Esophagus muscularis mucosa (tissue), 4 donors: ENCODE data around the gene EIF4G3. TPM values are rescaled to one million over a fixed set of nuclear protein-coding genes. Genes with fewer than 3 reads are reported as not detected.

Source experiments
- DNase-seq: peaks from one replicate; pipeline ENCODE4 v3.0.0-alpha.2; 2017; ENCODE audit errors: extremely low spot score
- H3K27ac ChIP-seq, 4 donors: fragments of 200-600 bp; sonication (generic); replicated peaks in 1 of 4; 1 replicate in 3 of 4; 2 replicates in 1 of 4; pipeline ENCODE4 v1.5.1; 2016 to 2019; ENCODE audit warnings: mild to moderate bottlenecking in 1 of 4
- H3K27me3 ChIP-seq, 4 donors: fragments of 200-600 bp; sonication (generic); one replicate each; pipeline versions ENCODE4 v1.5.1 to v1.6.0; 2016 to 2019
- H3K36me3 ChIP-seq, 4 donors: fragments of 200-600 bp; sonication (generic); one replicate each; pipeline ENCODE4 v1.5.1; 2016 to 2019
- H3K4me1 ChIP-seq, 4 donors: fragments of 200-600 bp; sonication (generic); one replicate each; pipeline ENCODE4 v1.5.1; 2016 to 2019
- H3K4me3 ChIP-seq, 4 donors: fragments of 200-600 bp; sonication (generic); 1 replicate in 2 of 4; 2 replicates in 2 of 4; pipeline ENCODE4 v1.5.1; 2016 to 2019; ENCODE audit warnings: mild to moderate bottlenecking in 4 of 4, moderate library complexity in 1 of 4
- H3K9me3 ChIP-seq, 4 donors: fragments of 200-600 bp; sonication (generic); 1 replicate in 3 of 4; 2 replicates in 1 of 4; pipeline ENCODE4 v1.5.1; 2016 to 2019
- EP300 ChIP-seq: sonication (generic); formaldehyde crosslinking; IDR thresholded peaks from one replicate; pipeline ENCODE4 v1.6.1; 2017; ENCODE audit warnings: antibody characterized with exemption
- POLR2A ChIP-seq: fragments of 450-650 bp; IDR thresholded peaks from one replicate; pipeline ENCODE4 v1.6.1; 2017; ENCODE audit warnings: antibody characterized with exemption, moderate library complexity, mild to moderate bottlenecking, low read depth
- POLR2AphosphoS5 ChIP-seq, 2 donors: sonication (generic); formaldehyde crosslinking; IDR thresholded peaks; one replicate each; pipeline ENCODE4 v1.6.1; 2017; ENCODE audit warnings: antibody characterized with exemption in 2 of 2
- WGBS: methylation state at CpG from one replicate; pipeline ENCODE4 v1.1.5; 2018; 5-methylcytosine and 5-hydroxymethylcytosine counted together
- intact Hi-C: fragments of 100-400 bp; cut with DNase I; formaldehyde crosslinking; loops from one replicate; pipeline ENCODE4 v1.15.1; 2023
- total RNA-seq, 4 donors: library from RNA; depleted of rRNA; stranded (reverse); fragments of >200 nt; gene quantifications; one replicate each; pipeline versions ENCODE4 v1.1.0 to v1.2.1, GENCODE V29; 2016
- TF ChIP-seq, protein P1 (sequence below), 3 experiments: fragments of 200-600 bp in 2 of 3; fragments of 450-650 bp in 1 of 3; sonication (generic) in 2 of 3; IDR thresholded peaks; one replicate each; pipeline ENCODE4 v1.5.1; 2017 to 2019; ENCODE audit warnings: antibody characterized with exemption in 3 of 3, mild to moderate bottlenecking in 2 of 3, moderate library complexity in 1 of 3

EIF4G3 gene
- total RNA-seq, 4 donors from 2014 or later, result 43.7 to 64.0 (median 62.2) TPM

- 57% methylated on average over 6 of the region's 6 CpGs for WGBS
Measured at GRCh38 chr1:21161842-21162241, 14.9 kb downstream of the EIF4G3 start.

GRCh38 chr1:21160263-21160796, 16.4 kb downstream of the EIF4G3 start:
- intact Hi-C loops, result no loop called here

More at GRCh38 chr1:21161842-21162241, 14.9 kb downstream of the EIF4G3 start:
- Histone ChIP-seq H3K27ac (no peak overlapping the region), H3K4me3 (no peak overlapping the region), H3K4me1 (peaks cover 0 to 35% (median 30%) of the 10 kb centered on the region in 4 donors), H3K9me3 (no peaks in the 10 kb centered on the region), H3K27me3 (no peaks in the 10 kb centered on the region), H3K36me3 (peaks cover 0 to 13% (median 0%) of the 10 kb centered on the region in 4 donors)
- no peak for TF ChIP-seq POLR2AphosphoS5 (IDR thresholded peaks at IDR 0.05)
- TF ChIP-seq EP300, result no peak
- TF ChIP-seq, protein P1, sequence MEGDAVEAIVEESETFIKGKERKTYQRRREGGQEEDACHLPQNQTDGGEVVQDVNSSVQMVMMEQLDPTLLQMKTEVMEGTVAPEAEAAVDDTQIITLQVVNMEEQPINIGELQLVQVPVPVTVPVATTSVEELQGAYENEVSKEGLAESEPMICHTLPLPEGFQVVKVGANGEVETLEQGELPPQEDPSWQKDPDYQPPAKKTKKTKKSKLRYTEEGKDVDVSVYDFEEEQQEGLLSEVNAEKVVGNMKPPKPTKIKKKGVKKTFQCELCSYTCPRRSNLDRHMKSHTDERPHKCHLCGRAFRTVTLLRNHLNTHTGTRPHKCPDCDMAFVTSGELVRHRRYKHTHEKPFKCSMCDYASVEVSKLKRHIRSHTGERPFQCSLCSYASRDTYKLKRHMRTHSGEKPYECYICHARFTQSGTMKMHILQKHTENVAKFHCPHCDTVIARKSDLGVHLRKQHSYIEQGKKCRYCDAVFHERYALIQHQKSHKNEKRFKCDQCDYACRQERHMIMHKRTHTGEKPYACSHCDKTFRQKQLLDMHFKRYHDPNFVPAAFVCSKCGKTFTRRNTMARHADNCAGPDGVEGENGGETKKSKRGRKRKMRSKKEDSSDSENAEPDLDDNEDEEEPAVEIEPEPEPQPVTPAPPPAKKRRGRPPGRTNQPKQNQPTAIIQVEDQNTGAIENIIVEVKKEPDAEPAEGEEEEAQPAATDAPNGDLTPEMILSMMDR (IDR thresholded peaks at IDR 0.05), result no peak
- no peak for TF ChIP-seq POLR2A
- intact Hi-C loops, result no loop called here
- no peak for DNase-seq

DNA sequence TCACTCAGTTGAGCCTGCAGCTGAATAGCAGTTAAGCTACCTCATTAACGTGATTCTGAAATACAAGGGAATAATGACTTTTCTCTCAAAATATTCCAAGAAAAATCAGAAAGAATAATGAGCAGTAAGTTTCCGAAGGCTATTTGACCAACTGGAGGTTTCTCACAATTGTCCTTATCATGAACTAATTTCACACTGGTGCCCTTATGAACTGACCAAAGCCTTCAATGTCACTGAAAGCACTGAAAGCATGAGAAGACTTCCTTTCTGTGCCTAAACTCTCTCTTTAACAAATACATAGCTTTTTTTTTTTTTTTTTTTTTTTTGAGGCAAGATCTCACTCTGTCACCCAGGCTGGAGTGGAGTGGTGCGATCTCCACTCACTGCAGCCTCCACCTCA, 18.8 kb downstream of the EIF4G3 start:
- 64% methylated on average over 3 of the region's 3 CpGs for WGBS
- DNase-seq, result no peak
- no peak for TF ChIP-seq POLR2AphosphoS5 (IDR thresholded peaks at IDR 0.05)
- no peak for TF ChIP-seq POLR2A
- TF ChIP-seq EP300, result no peak
- TF ChIP-seq, protein P1 (IDR thresholded peaks at IDR 0.05), result no peak
- H3K27ac ChIP-seq, result no peak overlapping the region
- peaks cover 2 to 46% (median 36%) of the 10 kb centered on the region in 4 donors for H3K4me1 ChIP-seq
- H3K27me3 ChIP-seq, result no peaks in the 10 kb centered on the region
- H3K36me3 ChIP-seq, result peaks cover 0 to 6% (median 0%) of the 10 kb centered on the region in 4 donors
- intact Hi-C loops, result no loop called here
- H3K4me3 ChIP-seq, result no peak overlapping the region
- no peaks in the 10 kb centered on the region for H3K9me3 ChIP-seq

More at GRCh38 chr1:21160263-21160796, 16.4 kb downstream of the EIF4G3 start:
- Histone ChIP-seq H3K4me1 (peaks cover 0 to 40% (median 33%) of the 10 kb centered on the region in 4 donors), H3K36me3 (peaks cover 0 to 6% (median 0%) of the 10 kb centered on the region in 4 donors), H3K27ac (no peak overlapping the region), H3K27me3 (no peaks in the 10 kb centered on the region), H3K4me3 (no peak overlapping the region), H3K9me3 (no peaks in the 10 kb centered on the region)
- DNase-seq, result no peak
- 82% methylated on average over 3 of the region's 3 CpGs for WGBS
- TF ChIP-seq, protein P1 (IDR thresholded peaks at IDR 0.05), result no peak
- no peak for TF ChIP-seq EP300
- TF ChIP-seq POLR2AphosphoS5 (IDR thresholded peaks at IDR 0.05), result no peak
- no peak for TF ChIP-seq POLR2A

GRCh38 chr1:21157054-21157453, 19.6 kb downstream of the EIF4G3 start:
- Histone ChIP-seq H3K27me3 (no peaks in the 10 kb centered on the region), H3K9me3 (no peaks in the 10 kb centered on the region), H3K4me1 (peaks cover 9 to 46% (median 36%) of the 10 kb centered on the region in 4 donors), H3K36me3 (peaks cover 0 to 6% (median 0%) of the 10 kb centered on the region in 4 donors), H3K27ac (no peak overlapping the region), H3K4me3 (no peak overlapping the region)
- intact Hi-C loops, result no loop called here
- 72% methylated on average over 3 of the region's 3 CpGs for WGBS
- DNase-seq, result no peak
- TF ChIP-seq POLR2A, result no peak
- no peak for TF ChIP-seq EP300
- TF ChIP-seq, protein P1 (IDR thresholded peaks at IDR 0.05), result no peak
- no peak for TF ChIP-seq POLR2AphosphoS5 (IDR thresholded peaks at IDR 0.05)

- WGBS, result 89% methylated on average over 6 of the region's 6 CpGs
- Histone ChIP-seq H3K4me1 (peaks cover 13 to 55% (median 39%) of the 10 kb centered on the region in 4 donors), H3K27ac (no peak overlapping the region), H3K27me3 (no peaks in the 10 kb centered on the region), H3K36me3 (peaks cover 0 to 6% (median 0%) of the 10 kb centered on the region in 4 donors), H3K4me3 (no peak overlapping the region), H3K9me3 (no peaks in the 10 kb centered on the region)
- TF ChIP-seq POLR2AphosphoS5 (IDR thresholded peaks at IDR 0.05) (no peak), EP300 (no peak), POLR2A (no peak)
- TF ChIP-seq, protein P1 (IDR thresholded peaks at IDR 0.05), result no peak
- DNase-seq, result no peak
- intact Hi-C loops, result no loop called here
Measured at GRCh38 chr1:21156019-21156418, 20.7 kb downstream of the EIF4G3 start.
